ENCODE data around the gene BSG. TPM values are rescaled to one million over a fixed set of nuclear protein-coding genes. Genes with fewer than 3 reads are reported as not detected.
"Not testable (repeated sequence)": the region's sequence is repeated elsewhere in the genome, so short reads cannot be mapped to it uniquely, and the experiment has no call there.

The BSG gene
- total RNA-seq, 1 donor from 2014 or later, result 396 TPM

GRCh38 chr19:585146-585545, 12.8 kb downstream of the BSG start:
- not testable (repeated sequence) for DNase-seq (ENCODE audit: low spot score)

- DNase-seq (ENCODE audit: low spot score), result no peak
Measured at GRCh38 chr19:585551-586110, 13.2 kb downstream of the BSG start.

GRCh38 chr19:588093-588740, 15.8 kb downstream of the BSG start:
- no peak for DNase-seq (ENCODE audit: low spot score)

- DNase-seq (ENCODE audit: low spot score), result no peak
Measured at GRCh38 chr19:588741-589692, 16.6 kb downstream of the BSG start.

- DNase-seq (ENCODE audit: low spot score), result no peak
Measured at GRCh38 chr19:589693-590395, 17.4 kb downstream of the BSG start, which contains the start of gene HCN2. Gene HCN2 (plus strand): TSS chr19:589881. CDS start chr19:589946, 65 bp downstream.

GRCh38 chr19:590396-590745, 18.0 kb downstream of the BSG start:
- no peak for DNase-seq (ENCODE audit: low spot score)

GRCh38 chr19:590750-591098, 18.3 kb downstream of the BSG start:
- DNase-seq (ENCODE audit: low spot score), result no peak

- no peak for DNase-seq (ENCODE audit: low spot score)
Measured at GRCh38 chr19:591099-591958, 18.9 kb downstream of the BSG start.

- DNase-seq (ENCODE audit: low spot score), result no peak
Measured at GRCh38 chr19:592101-592500, 19.7 kb downstream of the BSG start.

- DNase-seq (ENCODE audit: low spot score), result no peak
Measured at GRCh38 chr19:593055-593454, 20.7 kb downstream of the BSG start.

GRCh38 chr19:593505-593904, 21.1 kb downstream of the BSG start:
- no peak for DNase-seq (ENCODE audit: low spot score)

- no peak for DNase-seq (ENCODE audit: low spot score)
Measured at GRCh38 chr19:594265-594870, 22.0 kb downstream of the BSG start.

- no peak for DNase-seq (ENCODE audit: low spot score)
Measured at GRCh38 chr19:595326-596262, 23.2 kb downstream of the BSG start.

GRCh38 chr19:596263-596655, 23.9 kb downstream of the BSG start:
- no peak for DNase-seq (ENCODE audit: low spot score)

GRCh38 chr19:597406-598315, 25.3 kb downstream of the BSG start:
- no peak for DNase-seq (ENCODE audit: low spot score)

- DNase-seq (ENCODE audit: low spot score), result no peak
Measured at GRCh38 chr19:601310-601709, 28.9 kb downstream of the BSG start.

GRCh38 chr19:601790-602189, 29.4 kb downstream of the BSG start:
- DNase-seq (ENCODE audit: low spot score), result no peak

Measured in mesenteric fat pad (tissue), 1 donor.